DMS 273 treated with DMSO at 0.1 percent for 48 hours (cell line): ENCODE data around the gene PLCH2.

Experiments
- DNase-seq: peaks from one replicate; lab custom pipeline; 2025; lab: John Stamatoyannopoulos, UW

The PLCH2 gene

GRCh38 chr1:2479618-2480017, 3.5 kb downstream of the PLCH2 start:
- no peak for DNase-seq

- DNase-seq = no peak
These were observed 4.3 kb downstream of the PLCH2 start for GRCh38 chr1:2480236-2480985.

- no peak for DNase-seq
These were observed 4.9 kb downstream of the PLCH2 start for GRCh38 chr1:2480986-2481364.

- no peak for DNase-seq
These were observed 5.8 kb downstream of the PLCH2 start for GRCh38 chr1:2481885-2482284.

GRCh38 chr1:2482588-2482987, 6.5 kb downstream of the PLCH2 start:
- DNase-seq = no peak

GRCh38 chr1:2483026-2483425, 6.9 kb downstream of the PLCH2 start:
- no peak for DNase-seq

GRCh38 chr1:2483970-2484369, 7.9 kb downstream of the PLCH2 start:
- no peak for DNase-seq

GRCh38 chr1:2486041-2486440, 10.0 kb downstream of the PLCH2 start:
- DNase-seq = no peak

GRCh38 chr1:2486558-2486957, 10.5 kb downstream of the PLCH2 start:
- no peak for DNase-seq

- no peak for DNase-seq
These were observed 12.6 kb downstream of the PLCH2 start for GRCh38 chr1:2488688-2489087.

- no peak for DNase-seq
These were observed 13.5 kb downstream of the PLCH2 start for GRCh38 chr1:2489615-2490014.

- no peak for DNase-seq
These were observed 16.0 kb downstream of the PLCH2 start for GRCh38 chr1:2492091-2492490.

- no peak for DNase-seq
These were observed 17.1 kb downstream of the PLCH2 start for GRCh38 chr1:2493218-2493617.

- DNase-seq = no peak
These were observed 17.7 kb downstream of the PLCH2 start for GRCh38 chr1:2493691-2494322.

- no peak for DNase-seq
These were observed 18.2 kb downstream of the PLCH2 start for GRCh38 chr1:2494323-2494693.

GRCh38 chr1:2495026-2495425, 18.9 kb downstream of the PLCH2 start:
- no peak for DNase-seq

GRCh38 chr1:2495546-2495945, 19.5 kb downstream of the PLCH2 start:
- DNase-seq = no peak

GRCh38 chr1:2496087-2496622, 20.1 kb downstream of the PLCH2 start:
- DNase-seq = no peak

- no peak for DNase-seq
These were observed 20.7 kb downstream of the PLCH2 start for GRCh38 chr1:2496746-2497145.

GRCh38 chr1:2497891-2498290, 21.8 kb downstream of the PLCH2 start:
- no peak for DNase-seq

GRCh38 chr1:2498648-2499047, 22.6 kb downstream of the PLCH2 start:
- no peak for DNase-seq

GRCh38 chr1:2499260-2499659, 23.2 kb downstream of the PLCH2 start:
- DNase-seq = no peak

GRCh38 chr1:2499986-2500596, 24.0 kb downstream of the PLCH2 start:
- no peak for DNase-seq
